RPMI8226 (cell line): ENCODE results near the gene JADE2.
"Not testable (repeated sequence)": the region's sequence is repeated elsewhere in the genome, so short reads cannot be mapped to it uniquely, and the experiment has no call there.

ENCODE experiments used
- DNase-seq: peaks from one replicate; pipeline ENCODE4 v3.0.0-alpha.2; 2015

JADE2 gene

DNA sequence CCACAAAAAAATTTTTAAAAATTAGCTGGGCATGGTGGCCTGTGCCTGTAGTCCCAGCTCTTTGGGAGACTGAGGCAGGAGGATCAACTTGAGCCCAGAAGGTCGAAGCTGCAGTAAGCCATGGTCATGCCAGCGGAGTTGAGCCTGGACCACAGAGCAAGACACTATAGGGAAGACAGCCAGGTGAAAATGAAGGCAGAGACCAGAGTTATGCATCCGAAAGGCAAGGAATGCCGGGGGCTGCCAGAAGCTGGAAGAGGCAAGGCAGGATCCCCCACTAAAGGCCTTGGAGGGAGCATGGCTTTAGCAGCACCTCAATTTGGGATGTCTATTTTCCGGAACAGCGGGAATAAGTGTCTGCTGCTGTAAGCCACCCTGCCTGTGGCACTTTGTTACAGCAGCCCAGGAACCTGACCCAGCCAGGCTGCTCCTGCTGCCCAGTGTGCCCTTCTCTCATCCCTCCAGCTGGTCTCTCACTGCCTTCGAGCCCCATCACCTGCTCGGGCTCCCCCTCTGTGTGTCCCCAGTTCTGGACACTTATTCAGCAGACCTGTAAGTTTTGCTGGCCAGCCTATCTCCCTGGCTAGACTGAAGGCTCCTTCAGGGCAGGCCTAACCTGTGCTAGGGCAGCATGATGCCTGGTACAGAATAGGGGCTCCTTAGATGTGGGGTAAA lies 16.8 kb upstream of the JADE2 start:
- DNase-seq: no peak

DNA sequence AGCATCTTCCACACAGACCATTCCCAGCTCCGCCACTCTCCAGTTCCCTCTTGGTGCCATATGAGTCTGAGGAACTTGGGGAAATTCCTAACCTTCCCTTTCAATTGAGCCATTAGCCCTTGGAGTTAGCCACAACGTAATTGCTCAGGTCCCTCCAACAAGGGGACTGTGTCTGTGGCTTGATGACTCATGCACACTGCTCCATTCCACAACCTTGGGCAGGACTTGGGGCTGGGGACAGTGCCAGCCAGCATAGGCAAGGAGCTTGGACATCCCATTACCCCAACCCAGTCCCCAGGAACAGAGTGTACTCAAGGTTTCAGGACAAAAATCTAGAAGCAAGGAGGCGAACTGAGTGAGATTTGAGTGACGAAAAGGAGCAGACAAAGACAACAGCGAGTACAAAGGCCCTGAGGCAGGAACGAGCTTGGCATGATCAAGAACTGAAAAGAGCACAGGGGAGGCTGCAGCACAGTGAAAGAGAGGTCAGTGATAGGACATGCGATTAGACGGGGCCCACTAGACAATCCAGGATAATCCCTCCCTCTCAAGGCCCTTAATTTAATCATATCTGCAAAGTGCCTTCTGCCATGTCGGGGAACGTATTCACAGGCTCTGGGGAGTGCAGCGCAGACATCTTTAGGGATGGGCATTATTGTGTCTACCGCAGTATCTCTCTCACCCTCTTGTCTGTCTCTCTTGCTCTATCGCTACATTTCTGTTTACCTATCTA lies 16.0 kb upstream of the JADE2 start:
- no peak for DNase-seq

DNA sequence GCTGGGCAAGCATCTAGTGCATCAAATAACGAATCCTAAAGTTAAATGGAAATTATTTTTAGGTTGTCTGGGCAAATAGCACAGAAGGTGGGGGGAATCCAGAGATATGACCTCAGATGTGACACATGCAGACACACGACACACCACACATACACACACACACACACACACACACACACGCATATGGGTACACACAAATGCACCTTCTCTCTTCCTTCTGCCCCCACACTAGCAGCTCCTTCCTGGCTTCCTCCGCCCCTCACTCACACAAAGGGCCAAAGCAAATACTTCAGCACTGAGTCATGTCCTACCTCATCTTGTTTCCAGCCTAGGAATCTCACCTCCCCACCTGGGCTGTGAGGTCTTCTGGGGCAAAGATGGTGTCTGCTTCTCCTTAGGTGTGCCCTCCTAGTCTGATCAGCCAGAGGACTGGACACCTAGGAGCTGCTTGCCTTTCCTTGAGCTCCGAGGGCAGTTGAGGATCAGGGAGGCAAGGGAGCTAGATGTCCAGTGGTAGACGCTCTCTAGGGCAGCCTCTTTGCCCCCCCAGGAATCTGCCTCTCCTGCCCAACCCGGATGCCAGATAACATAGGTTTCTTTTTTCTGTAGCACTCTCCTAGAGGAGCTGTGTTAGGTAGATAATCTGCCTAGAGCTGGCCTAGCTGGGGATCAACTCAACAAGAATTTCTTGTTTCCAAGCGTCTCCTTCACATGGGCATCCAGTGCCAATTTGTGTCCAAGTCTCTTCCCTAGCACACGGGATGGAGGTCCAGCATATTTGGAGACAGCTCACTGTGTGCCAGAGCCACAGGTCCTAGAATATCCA lies 14.3 kb upstream of the JADE2 start:
- DNase-seq: no peak

GRCh38 chr5:134511796-134512660 lies 13.4 kb upstream of the JADE2 start:
- DNase-seq: no peak

DNA sequence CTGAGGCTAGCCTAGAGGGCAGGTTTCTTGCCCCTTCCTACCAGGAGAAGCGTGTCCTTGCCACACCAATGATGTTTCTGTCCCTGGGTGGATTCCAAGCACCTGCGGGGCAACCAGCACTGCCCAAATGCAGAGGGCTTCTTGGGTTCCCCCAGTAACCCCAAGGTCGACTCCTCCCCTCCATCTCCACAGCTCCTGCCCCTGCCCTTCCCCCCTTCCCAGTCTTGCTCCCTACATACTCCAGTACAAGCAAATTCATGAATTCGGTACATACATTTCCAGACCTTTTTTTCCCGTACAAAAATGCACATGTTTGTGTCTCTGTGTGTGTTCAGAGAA lies 12.8 kb upstream of the JADE2 start:
- DNase-seq: no peak

- DNase-seq: no peak
These were observed 9.7 kb upstream of the JADE2 start for GRCh38 chr5:134515801-134516200.

DNA sequence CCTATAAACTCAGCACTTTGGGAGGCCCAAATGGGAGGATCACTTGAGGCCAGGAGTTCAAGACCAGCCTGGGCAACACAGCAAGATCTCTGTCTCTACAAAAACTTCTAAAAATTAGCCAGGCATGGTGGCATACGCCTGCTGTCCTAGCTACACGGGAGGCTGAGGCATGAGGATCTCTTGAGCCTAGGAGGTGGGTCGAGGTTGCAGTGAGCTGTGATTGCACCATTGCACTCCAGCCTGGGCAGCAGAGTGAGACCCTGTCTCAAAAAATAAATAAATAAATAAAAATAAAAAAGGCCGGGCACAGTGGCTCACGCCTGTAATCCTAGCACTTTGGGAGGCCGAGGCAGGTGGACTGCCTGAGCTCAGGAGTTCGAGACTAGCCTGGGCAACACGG lies 8.5 kb upstream of the JADE2 start:
- DNase-seq: not testable (repeated sequence)

DNA sequence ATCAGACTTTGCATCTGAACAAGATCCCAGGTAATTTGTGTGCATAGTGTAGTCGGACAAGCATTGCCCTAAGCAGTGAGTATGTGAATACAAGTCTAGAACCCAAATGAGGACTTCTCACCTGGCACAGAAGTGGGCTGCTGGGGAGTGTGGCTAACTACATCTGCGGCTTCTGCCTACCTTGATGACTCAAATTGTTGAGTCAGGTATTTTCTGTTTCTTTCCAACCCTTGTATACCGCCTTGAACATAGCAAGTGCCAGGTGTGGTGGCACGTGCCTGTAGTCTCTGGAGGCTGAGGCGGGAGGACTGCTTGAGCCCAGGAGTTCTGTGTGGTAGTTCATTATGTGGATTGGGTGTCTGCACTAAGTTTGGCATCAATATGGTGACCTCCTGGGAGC lies 7.9 kb upstream of the JADE2 start:
- DNase-seq: peak; percentile 86

DNA sequence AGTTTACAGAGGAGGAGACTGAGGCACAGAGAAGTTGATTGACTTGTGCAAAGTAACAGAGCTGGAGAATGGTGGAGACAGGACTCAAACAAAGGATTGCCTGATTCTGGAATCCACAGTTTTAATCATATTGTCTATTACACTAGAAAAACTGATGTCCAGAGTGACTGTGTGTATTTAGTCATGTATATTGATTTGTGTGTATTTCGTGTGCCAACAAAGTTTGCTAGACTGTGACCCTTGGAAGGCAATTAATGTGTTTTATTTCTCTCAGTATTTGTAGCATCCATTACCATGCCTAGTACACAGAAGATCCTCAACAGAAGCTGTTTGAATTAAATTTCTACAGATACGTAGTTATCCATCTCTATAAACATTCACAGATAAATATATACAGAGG lies 5.5 kb upstream of the JADE2 start:
- no peak for DNase-seq

DNA sequence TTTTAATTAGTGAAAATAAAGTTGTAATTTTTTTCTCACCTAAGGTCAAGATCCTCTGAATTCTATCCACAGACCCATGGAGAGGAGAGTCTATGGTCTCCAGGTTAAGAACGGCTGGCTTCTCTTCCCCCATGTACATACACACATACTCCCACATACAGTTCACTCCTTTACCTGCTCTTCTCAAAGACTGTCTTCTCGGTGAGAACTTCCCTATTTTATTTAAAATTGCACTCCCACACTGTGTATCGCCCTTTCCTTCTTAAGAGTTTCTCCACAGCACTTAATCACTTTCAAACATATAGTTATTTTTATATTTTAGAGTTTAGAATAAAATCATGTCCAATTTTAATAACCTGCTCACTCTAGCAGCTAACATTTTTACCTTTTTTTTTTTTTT lies 3.6 kb upstream of the JADE2 start:
- DNase-seq: no peak

GRCh38 chr5:134523543-134524271 lies 1.8 kb upstream of the JADE2 start:
- DNase-seq: peak; percentile 14

GRCh38 chr5:134524272-134524825 lies 1.1 kb upstream of the JADE2 start:
- peak; percentile 91 for DNase-seq

GRCh38 chr5:134525683-134526482 lies 413 bp downstream of the JADE2 start:
- DNase-seq: peak; percentile 81

DNA sequence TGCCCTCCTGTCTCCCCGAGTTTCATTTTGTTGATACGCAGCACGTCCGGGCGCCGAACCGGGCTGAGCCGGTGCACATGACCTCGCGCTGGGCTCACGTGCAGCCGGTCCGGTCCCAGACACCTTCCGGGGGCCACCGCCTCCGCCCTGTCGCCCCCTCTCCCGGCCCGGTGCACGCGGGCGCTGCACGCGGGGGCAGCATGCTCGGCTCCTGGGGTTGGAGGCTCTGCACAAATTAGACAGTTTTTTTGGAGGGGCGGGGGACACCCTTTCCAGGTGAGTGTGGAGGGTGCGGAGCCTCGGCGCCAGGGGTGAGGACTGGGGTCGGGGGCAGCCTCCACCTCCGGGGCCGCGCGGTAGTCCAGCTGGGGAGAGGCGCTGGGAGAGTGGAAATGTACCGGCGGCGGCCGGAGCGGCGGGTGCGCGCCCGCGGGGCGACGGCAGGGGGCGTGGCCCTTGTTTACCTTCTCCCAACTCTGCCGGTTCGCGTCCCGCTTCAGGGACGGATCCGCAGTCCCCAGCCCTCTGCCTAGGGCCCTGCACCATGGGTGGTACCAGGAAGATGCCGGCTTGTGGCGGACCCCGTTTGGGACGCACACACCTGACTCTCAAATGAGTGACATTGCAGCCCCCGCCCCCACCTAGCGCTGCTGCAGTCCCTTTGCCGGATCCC lies 1.1 kb downstream of the JADE2 start:
- peak; percentile 87 for DNase-seq

- peak; percentile 79 for DNase-seq
These were observed 1.9 kb downstream of the JADE2 start for GRCh38 chr5:134527156-134527960.

GRCh38 chr5:134527961-134528424 lies 2.5 kb downstream of the JADE2 start:
- DNase-seq: no peak

- no peak for DNase-seq
These were observed 3.1 kb downstream of the JADE2 start for GRCh38 chr5:134528556-134528955.

DNA sequence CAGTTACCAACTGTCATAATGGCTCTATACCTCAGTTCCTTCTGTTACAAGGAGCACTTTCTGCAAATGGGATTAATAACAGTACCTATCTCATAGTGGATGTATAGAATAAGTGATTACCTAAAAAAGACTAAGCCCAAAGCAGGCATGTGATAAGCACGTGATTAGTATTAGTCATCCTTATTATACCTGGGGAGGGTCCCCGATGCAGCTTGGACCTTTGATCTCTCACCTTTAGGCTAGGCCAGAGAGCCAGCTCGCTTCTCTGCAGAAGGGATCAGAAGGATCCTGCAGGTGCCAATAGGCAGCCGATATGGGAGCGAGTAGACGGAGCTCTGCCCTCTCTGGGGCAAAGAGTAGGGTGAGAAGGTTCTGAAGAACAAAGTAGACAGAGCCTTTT lies 4.0 kb downstream of the JADE2 start:
- DNase-seq: no peak

DNA sequence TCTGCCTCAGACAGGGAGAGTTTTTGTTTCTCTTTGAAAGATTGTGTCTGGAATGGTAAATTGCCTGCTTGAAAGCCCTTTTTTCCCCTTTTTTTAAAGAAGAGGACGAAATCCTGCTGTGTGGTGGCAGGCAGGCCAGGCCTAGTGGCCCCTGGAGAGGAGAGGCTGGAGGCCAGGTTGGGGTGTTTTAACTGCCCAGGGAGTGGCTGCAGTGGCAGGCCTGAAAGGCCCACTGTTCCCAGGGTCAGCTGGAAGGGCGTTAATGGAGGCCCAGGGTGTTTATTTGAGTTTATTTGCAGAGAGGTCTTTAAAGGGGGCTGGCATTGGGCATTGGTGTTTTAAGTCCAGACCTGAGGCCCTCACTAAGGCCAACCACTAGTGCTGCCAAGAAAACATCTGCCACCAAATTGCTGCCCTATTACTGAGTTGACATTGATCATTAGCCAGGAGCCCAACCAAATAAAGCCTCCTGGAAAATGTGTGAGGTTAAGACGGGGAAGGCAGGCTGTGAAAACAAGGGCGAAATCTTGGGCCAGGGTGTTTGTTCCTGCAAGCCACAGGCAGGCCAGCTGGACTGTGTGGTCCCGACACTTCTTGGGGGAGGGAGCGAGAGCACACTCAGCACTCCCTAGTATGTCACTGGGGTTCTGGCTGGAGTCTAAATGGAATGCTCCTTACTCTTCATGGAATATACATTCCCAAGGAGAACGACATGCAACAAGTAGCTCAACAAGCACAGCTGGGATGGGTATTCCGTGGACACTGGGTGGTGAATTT lies 5.0 kb downstream of the JADE2 start:
- DNase-seq: no peak
